Tibial artery (tissue), 4 donors: ENCODE results near the gene TBCA.

Experiments
- DNase-seq, 2 donors: peaks; one replicate each; pipeline ENCODE4 v3.0.0-alpha.2; 2019
- H3K27ac ChIP-seq, 2 donors: fragments of 200-600 bp; sonication (generic) in 1 of 2; 1 replicate in 1 of 2; 2 replicates in 1 of 2; pipeline ENCODE4 v1.5.1; 2018 to 2019; ENCODE audit warnings: mild to moderate bottlenecking in 1 of 2
- H3K27me3 ChIP-seq, 2 donors: fragments of 200-600 bp; sonication (generic) in 1 of 2; one replicate each; pipeline versions ENCODE4 v1.5.1 to v1.6.0; 2016 to 2019
- H3K36me3 ChIP-seq, 3 donors: fragments of 200-600 bp; sonication (generic) in 2 of 3; one replicate each; pipeline ENCODE4 v1.5.1; 2016 to 2019; ENCODE audit warnings: mild to moderate bottlenecking in 2 of 3
- H3K4me1 ChIP-seq, 4 donors: fragments of 200-600 bp; sonication (generic) in 2 of 4; 1 replicate in 3 of 4; 2 replicates in 1 of 4; pipeline ENCODE4 v1.5.1; 2016 to 2019
- H3K4me3 ChIP-seq, 2 donors: fragments of 200-600 bp; sonication (generic) in 1 of 2; 1 replicate in 1 of 2; 2 replicates in 1 of 2; pipeline ENCODE4 v1.5.1; 2018 to 2019; ENCODE audit warnings: mild to moderate bottlenecking in 2 of 2
- H3K9me3 ChIP-seq, 3 donors: fragments of 200-600 bp; sonication (generic) in 1 of 3; one replicate each; pipeline ENCODE4 v1.5.1; 2016 to 2019
- intact Hi-C: fragments of 100-400 bp; cut with DNase I; formaldehyde crosslinking; loops from one replicate; pipeline ENCODE4 v1.15.0; 2023; ENCODE audit warnings: low total_unique reads
- TF ChIP-seq, protein P1 (sequence below), 2 experiments: fragments of 200-600 bp in 1 of 2; fragments of 450-650 bp in 1 of 2; IDR thresholded peaks; one replicate each; pipeline ENCODE4 v1.5.1; 2017 to 2019; ENCODE audit warnings: antibody characterized with exemption in 2 of 2, mild to moderate bottlenecking in 1 of 2, moderate library complexity in 1 of 2

Gene TBCA

DNA sequence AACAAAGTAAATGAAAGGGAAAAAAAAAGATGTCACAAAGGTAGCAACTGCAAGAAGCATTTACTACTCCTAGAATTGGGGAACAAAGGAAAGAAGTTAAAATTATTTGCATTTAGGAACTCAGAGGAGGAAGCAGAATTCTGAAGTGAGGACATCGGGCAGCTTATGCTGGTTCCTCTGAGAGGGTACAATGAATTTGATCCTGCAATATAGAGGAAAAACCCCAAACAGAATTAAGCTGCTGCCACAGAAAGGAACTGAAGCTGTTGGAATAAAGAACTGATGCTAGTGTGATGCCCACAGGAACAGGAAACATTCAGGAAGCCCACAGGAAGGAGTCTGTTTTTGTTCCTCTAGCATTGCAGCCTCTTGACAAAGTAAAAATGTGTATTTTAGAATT is 22.3 kb upstream of the TBCA start:
- H3K4me1 ChIP-seq, result no peaks in the 10 kb centered on the region
- H3K9me3 ChIP-seq, result peaks cover 0 to 7% (median 0%) of the 10 kb centered on the region in 3 donors
- intact Hi-C loops, result no loop called here
- H3K27ac ChIP-seq, result no peak overlapping the region
- no peaks in the 10 kb centered on the region for H3K27me3 ChIP-seq
- DNase-seq, result no peak
- no peak overlapping the region for H3K4me3 ChIP-seq
- TF ChIP-seq, protein P1, sequence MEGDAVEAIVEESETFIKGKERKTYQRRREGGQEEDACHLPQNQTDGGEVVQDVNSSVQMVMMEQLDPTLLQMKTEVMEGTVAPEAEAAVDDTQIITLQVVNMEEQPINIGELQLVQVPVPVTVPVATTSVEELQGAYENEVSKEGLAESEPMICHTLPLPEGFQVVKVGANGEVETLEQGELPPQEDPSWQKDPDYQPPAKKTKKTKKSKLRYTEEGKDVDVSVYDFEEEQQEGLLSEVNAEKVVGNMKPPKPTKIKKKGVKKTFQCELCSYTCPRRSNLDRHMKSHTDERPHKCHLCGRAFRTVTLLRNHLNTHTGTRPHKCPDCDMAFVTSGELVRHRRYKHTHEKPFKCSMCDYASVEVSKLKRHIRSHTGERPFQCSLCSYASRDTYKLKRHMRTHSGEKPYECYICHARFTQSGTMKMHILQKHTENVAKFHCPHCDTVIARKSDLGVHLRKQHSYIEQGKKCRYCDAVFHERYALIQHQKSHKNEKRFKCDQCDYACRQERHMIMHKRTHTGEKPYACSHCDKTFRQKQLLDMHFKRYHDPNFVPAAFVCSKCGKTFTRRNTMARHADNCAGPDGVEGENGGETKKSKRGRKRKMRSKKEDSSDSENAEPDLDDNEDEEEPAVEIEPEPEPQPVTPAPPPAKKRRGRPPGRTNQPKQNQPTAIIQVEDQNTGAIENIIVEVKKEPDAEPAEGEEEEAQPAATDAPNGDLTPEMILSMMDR (IDR thresholded peaks at IDR 0.05), result no peak
- H3K36me3 ChIP-seq, result no peaks in the 10 kb centered on the region

DNA sequence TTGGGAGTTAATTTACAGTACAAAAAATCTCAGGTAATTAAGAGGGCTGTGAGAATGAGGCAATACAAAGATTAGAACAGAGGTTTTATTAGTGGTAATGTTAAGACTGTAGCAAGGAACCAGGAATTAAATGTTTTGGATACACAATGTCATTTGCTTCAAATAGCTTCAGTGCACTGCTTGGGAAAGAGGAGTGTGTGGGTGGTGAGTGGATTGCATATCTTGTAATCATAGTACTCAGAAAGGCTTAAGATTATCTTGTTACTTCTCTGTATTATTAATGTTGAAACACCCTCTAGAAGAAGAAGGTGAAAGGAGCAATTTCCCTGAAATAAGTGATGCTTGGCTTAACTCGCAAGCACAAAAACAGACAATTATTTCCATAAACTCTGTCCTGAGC is 21.0 kb upstream of the TBCA start:
- Histone ChIP-seq H3K9me3 (peaks cover 0 to 7% (median 0%) of the 10 kb centered on the region in 3 donors), H3K4me3 (no peak overlapping the region), H3K36me3 (no peaks in the 10 kb centered on the region), H3K27ac (no peak overlapping the region), H3K27me3 (no peaks in the 10 kb centered on the region), H3K4me1 (no peaks in the 10 kb centered on the region)
- no peak for DNase-seq
- TF ChIP-seq, protein P1 (IDR thresholded peaks at IDR 0.05), result no peak
- intact Hi-C loops, result no loop called here

DNA sequence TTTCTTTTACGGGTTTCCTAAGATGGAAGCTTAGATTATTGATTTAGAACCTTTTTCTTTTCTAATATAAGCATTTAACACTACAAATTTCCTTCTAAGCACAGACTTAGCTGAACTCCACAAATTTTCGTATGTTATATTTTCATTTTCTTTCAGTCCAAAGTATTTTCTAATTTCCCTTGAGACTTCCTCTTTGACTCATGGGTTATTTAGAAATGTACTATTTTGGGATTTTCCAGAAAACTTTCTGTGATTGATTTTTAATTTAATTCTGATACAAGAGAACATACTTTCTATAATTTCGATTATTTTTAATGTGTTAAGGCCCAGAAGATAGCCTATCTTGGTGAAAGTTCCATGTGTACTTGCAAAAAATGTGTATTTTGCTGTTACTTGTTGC is 19.7 kb upstream of the TBCA start:
- H3K27ac ChIP-seq, result no peak overlapping the region
- intact Hi-C loops, result no loop called here
- TF ChIP-seq, protein P1 (IDR thresholded peaks at IDR 0.05), result no peak

DNA sequence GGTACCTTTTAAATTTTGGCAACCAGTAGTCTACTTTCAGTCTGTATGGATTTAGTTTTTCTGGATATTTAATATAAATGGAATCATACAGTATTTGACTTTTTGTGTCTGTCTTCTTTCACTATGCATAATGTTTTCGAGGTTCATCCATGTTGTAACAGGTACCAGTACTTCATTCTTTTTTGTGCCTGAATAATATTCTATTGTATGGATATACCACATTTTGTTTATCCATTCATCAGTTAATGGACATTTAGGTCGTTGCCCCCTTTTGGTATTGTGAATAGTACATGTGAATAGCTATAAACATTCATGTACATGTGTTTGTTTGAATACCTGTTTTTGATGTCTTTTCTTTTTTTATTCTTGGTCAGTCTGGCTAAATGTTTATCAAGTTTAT is 19.1 kb upstream of the TBCA start:
- Histone ChIP-seq H3K4me1 (no peaks in the 10 kb centered on the region), H3K36me3 (no peaks in the 10 kb centered on the region), H3K27ac (no peak overlapping the region), H3K27me3 (no peaks in the 10 kb centered on the region), H3K4me3 (no peak overlapping the region), H3K9me3 (no peaks in the 10 kb centered on the region)
- TF ChIP-seq, protein P1 (IDR thresholded peaks at IDR 0.05), result no peak
- intact Hi-C loops, result no loop called here
- no peak for DNase-seq

More for the DNA sequence above, 19.7 kb upstream of the TBCA start:
- Histone ChIP-seq H3K4me1 (no peaks in the 10 kb centered on the region), H3K9me3 (no peaks in the 10 kb centered on the region), H3K4me3 (no peak overlapping the region), H3K27me3 (no peaks in the 10 kb centered on the region), H3K36me3 (no peaks in the 10 kb centered on the region)
- no peak for DNase-seq

DNA sequence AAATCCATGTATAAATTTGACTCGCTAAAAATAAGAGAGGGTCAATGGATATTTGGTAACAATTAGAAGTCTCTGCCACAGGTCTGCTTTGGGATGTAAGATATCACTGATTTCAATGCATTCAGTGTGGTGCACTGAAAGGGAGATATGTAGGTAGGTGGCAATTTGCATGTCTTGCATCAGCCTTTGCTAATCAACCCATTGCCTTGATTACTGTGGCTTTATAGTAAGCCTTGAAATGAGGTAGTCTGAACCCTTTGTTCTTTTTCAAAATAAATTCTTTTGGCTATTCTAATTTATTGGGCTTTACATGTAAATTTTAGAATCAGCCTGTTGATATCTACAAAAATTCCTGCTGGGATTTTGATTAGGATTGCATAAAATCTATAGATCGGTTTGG is 15.8 kb upstream of the TBCA start:
- Histone ChIP-seq H3K4me1 (no peaks in the 10 kb centered on the region), H3K27me3 (no peaks in the 10 kb centered on the region), H3K4me3 (no peak overlapping the region), H3K36me3 (no peaks in the 10 kb centered on the region), H3K9me3 (no peaks in the 10 kb centered on the region), H3K27ac (no peak overlapping the region)
- DNase-seq, result no peak
- intact Hi-C loops, result no loop called here
- TF ChIP-seq, protein P1 (IDR thresholded peaks at IDR 0.05), result no peak

DNA sequence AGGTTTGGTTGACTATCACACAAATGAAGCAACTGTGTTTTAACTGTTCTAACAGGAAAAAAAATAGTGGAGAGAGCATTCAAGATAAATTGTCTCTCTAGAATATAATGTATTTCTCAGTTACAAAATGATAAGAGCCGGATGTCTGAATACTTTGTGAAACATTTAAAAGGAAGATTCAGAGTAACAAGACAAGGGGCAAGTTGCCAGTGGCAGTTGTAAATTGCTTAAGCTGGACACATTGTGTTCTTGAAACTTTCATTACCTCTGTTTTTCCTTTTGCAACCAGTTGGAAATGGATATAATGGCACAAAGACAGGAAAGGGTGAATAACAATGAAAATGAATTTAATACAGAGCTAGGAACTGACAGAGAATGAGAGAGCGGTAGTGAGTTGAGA is 15.2 kb upstream of the TBCA start:
- DNase-seq, result no peak
- Histone ChIP-seq H3K9me3 (no peaks in the 10 kb centered on the region), H3K36me3 (no peaks in the 10 kb centered on the region), H3K27ac (no peak overlapping the region), H3K4me1 (no peaks in the 10 kb centered on the region), H3K27me3 (no peaks in the 10 kb centered on the region), H3K4me3 (no peak overlapping the region)
- intact Hi-C loops, result no loop called here
- TF ChIP-seq, protein P1 (IDR thresholded peaks at IDR 0.05), result no peak
